CD4-positive, CD25-positive, alpha-beta regulatory T cell (primary cell): ENCODE results near the gene SWAP70. TPM values are rescaled to one million over a fixed set of nuclear protein-coding genes. Genes with fewer than 3 reads are reported as not detected.

Experiments
- ATAC-seq, 2 donors: fragments of 150-1000 bp; cut with Tn5 transposase; one replicate each; pipeline ENCODE4 v1.10.0; 2021; ENCODE audit warnings: low read depth in 2 of 2, moderate number of reproducible peaks in 2 of 2, moderate library complexity in 1 of 2
- DNase-seq, 3 donors: peaks; one replicate each; pipeline versions ENCODE4 v3.0.0 to v3.0.0-alpha.2; 2012 to 2022; ENCODE audit warnings: mixed read lengths in 1 of 3
- H3K27ac ChIP-seq: one replicate; pipeline ENCODE4 v1.7.0; 2013; ENCODE audit warnings: mild to moderate bottlenecking, low read length; ENCODE audit not compliant: insufficient read depth, poor library complexity, severe bottlenecking
- H3K27me3 ChIP-seq: one replicate; pipeline ENCODE4 v1.7.0; 2013; ENCODE audit warnings: low read length; ENCODE audit not compliant: control insufficient read depth, insufficient read depth
- H3K36me3 ChIP-seq: one replicate; pipeline ENCODE4 v1.7.0; 2013; ENCODE audit warnings: mild to moderate bottlenecking, low read length, moderate library complexity; ENCODE audit not compliant: control insufficient read depth, insufficient read depth
- H3K4me1 ChIP-seq: 2 replicates; pipeline ENCODE4 v1.7.0; 2013; ENCODE audit warnings: mild to moderate bottlenecking, low read length; ENCODE audit not compliant: insufficient read depth, control insufficient read depth, poor library complexity, severe bottlenecking
- H3K4me3 ChIP-seq: one replicate; pipeline ENCODE4 v1.7.0; 2013; ENCODE audit warnings: low read depth, mild to moderate bottlenecking, low read length, moderate library complexity
- H3K9me3 ChIP-seq, 2 experiments: 1 replicate in 1 of 2; 2 replicates in 1 of 2; pipeline ENCODE4 v1.7.0; 2013; ENCODE audit warnings: low read length in 2 of 2, mild to moderate bottlenecking in 1 of 2, moderate library complexity in 1 of 2; ENCODE audit not compliant: control insufficient read depth in 2 of 2
- H3K27ac Mint-ChIP-seq, 3 donors: one replicate each; pipeline ENCODE4 v1.8.0; 2020 to 2022; ENCODE audit warnings: mild to moderate bottlenecking in 3 of 3, mixed read lengths in 3 of 3, moderate library complexity in 2 of 3
- H3K27me3 Mint-ChIP-seq: one replicate; pipeline ENCODE4 v1.8.0; 2022; ENCODE audit warnings: mild to moderate bottlenecking, mixed read lengths
- H3K36me3 Mint-ChIP-seq: one replicate; pipeline ENCODE4 v1.8.0; 2020; ENCODE audit warnings: mixed read lengths
- H3K4me1 Mint-ChIP-seq, 4 donors: one replicate each; pipeline ENCODE4 v1.8.0; 2020 to 2022; ENCODE audit warnings: mixed read lengths in 4 of 4, mild to moderate bottlenecking in 1 of 4
- H3K4me3 Mint-ChIP-seq, 4 donors: one replicate each; pipeline ENCODE4 v1.8.0; 2020 to 2022; ENCODE audit warnings: mild to moderate bottlenecking in 4 of 4, mixed read lengths in 4 of 4, moderate library complexity in 3 of 4
- H3K9me3 Mint-ChIP-seq, 7 donors: one replicate each; pipeline ENCODE4 v1.8.0; 2020 to 2022; ENCODE audit warnings: mixed read lengths in 7 of 7, mild to moderate bottlenecking in 3 of 7, moderate library complexity in 2 of 7
- polyA plus RNA-seq, 4 donors: library from polyadenylated mRNA; unstranded; fragments of 300-500 nt; fragmentation: Illumina TruSeq; gene quantifications; one replicate each; pipeline ENCODE4 v1.2.3, GENCODE V29; 2021
- total RNA-seq: library from RNA; stranded (reverse); gene quantifications from one replicate; pipeline ENCODE4 v1.2.3, GENCODE V29; 2022

The SWAP70 gene
- total and polyA plus RNA-seq, 5 donors from 2014 or later = 6.1 to 16.3 (median 13.2) TPM

- no peaks in the 10 kb centered on the region for H3K36me3 ChIP-seq
- Mint-ChIP-seq H3K36me3 (no peaks in the 10 kb centered on the region), H3K9me3 (peaks cover 0 to 4% (median 0%) of the 10 kb centered on the region in 7 donors), H3K27me3 (peaks cover 23% of the 10 kb centered on the region), H3K4me3 (peak overlapping the region in 1 of 4 donors; percentile 38), H3K4me1 (peaks cover 0 to 8% (median 0%) of the 10 kb centered on the region in 4 donors), H3K27ac (peak overlapping the region in 2 of 3 donors; percentile 34 to 45)
- ATAC-seq (no peak), DNase-seq (no peak)
- H3K4me1 ChIP-seq = no peaks in the 10 kb centered on the region
- H3K27me3 ChIP-seq = no peaks in the 10 kb centered on the region
- H3K4me3 ChIP-seq = no peak overlapping the region
- H3K27ac ChIP-seq = no peak overlapping the region
- H3K9me3 ChIP-seq = no peaks in the 10 kb centered on the region
Observed at GRCh38 chr11:9651899-9652748, 11.8 kb upstream of the SWAP70 start.

- Mint-ChIP-seq H3K4me1 (peaks cover 0 to 8% (median 0%) of the 10 kb centered on the region in 4 donors), H3K36me3 (no peaks in the 10 kb centered on the region), H3K9me3 (peaks cover 0 to 3% (median 0%) of the 10 kb centered on the region in 7 donors), H3K27me3 (peaks cover 19% of the 10 kb centered on the region), H3K27ac (no peak overlapping the region), H3K4me3 (no peak overlapping the region)
- Histone ChIP-seq H3K36me3 (no peaks in the 10 kb centered on the region), H3K4me1 (no peaks in the 10 kb centered on the region), H3K27me3 (no peaks in the 10 kb centered on the region), H3K27ac (no peak overlapping the region), H3K9me3 (no peaks in the 10 kb centered on the region), H3K4me3 (no peak overlapping the region)
- ATAC-seq (no peak), DNase-seq (no peak)
Observed at GRCh38 chr11:9653871-9654270, 10.0 kb upstream of the SWAP70 start.

GRCh38 chr11:9656864-9657263 is 7.0 kb upstream of the SWAP70 start:
- ATAC-seq (no peak), DNase-seq (no peak)
- Histone ChIP-seq H3K36me3 (no peaks in the 10 kb centered on the region), H3K9me3 (no peaks in the 10 kb centered on the region), H3K27me3 (peaks cover 3% of the 10 kb centered on the region), H3K4me3 (no peak overlapping the region), H3K27ac (no peak overlapping the region), H3K4me1 (no peaks in the 10 kb centered on the region)
- Mint-ChIP-seq H3K4me3 (no peak overlapping the region), H3K27me3 (peaks cover 34% of the 10 kb centered on the region), H3K9me3 (peaks cover 0 to 2% (median 0%) of the 10 kb centered on the region in 7 donors), H3K4me1 (peaks cover 0 to 8% (median 0%) of the 10 kb centered on the region in 4 donors), H3K27ac (no peak overlapping the region), H3K36me3 (no peaks in the 10 kb centered on the region)

GRCh38 chr11:9657531-9657930 is 6.3 kb upstream of the SWAP70 start:
- Histone ChIP-seq H3K4me1 (no peaks in the 10 kb centered on the region), H3K36me3 (no peaks in the 10 kb centered on the region), H3K4me3 (no peak overlapping the region), H3K9me3 (no peaks in the 10 kb centered on the region), H3K27me3 (peaks cover 3% of the 10 kb centered on the region), H3K27ac (no peak overlapping the region)
- Mint-ChIP-seq H3K4me3 (no peak overlapping the region), H3K27ac (no peak overlapping the region), H3K36me3 (no peaks in the 10 kb centered on the region), H3K27me3 (peaks cover 35% of the 10 kb centered on the region), H3K4me1 (peaks cover 0 to 12% (median 4%) of the 10 kb centered on the region in 4 donors), H3K9me3 (peaks cover 0 to under 1% (median 0%) of the 10 kb centered on the region in 7 donors)
- ATAC-seq = no peak
- DNase-seq = no peak

GRCh38 chr11:9660886-9661285 is 3.0 kb upstream of the SWAP70 start:
- DNase-seq (no peak), ATAC-seq (no peak)
- Histone ChIP-seq H3K4me3 (no peak overlapping the region), H3K9me3 (peaks cover under 1 to 5% of the 10 kb centered on the region in 2 experiments), H3K27me3 (peaks cover 3% of the 10 kb centered on the region), H3K27ac (no peak overlapping the region), H3K36me3 (no peaks in the 10 kb centered on the region), H3K4me1 (peaks cover 9% of the 10 kb centered on the region)
- Mint-ChIP-seq H3K9me3 (peaks cover 0 to 4% (median 0%) of the 10 kb centered on the region in 7 donors), H3K27ac (no peak overlapping the region), H3K4me1 (peaks cover 16 to 24% (median 21%) of the 10 kb centered on the region in 4 donors), H3K27me3 (peaks cover 39% of the 10 kb centered on the region), H3K36me3 (no peaks in the 10 kb centered on the region), H3K4me3 (peak overlapping the region in 3 of 4 donors; percentile 42 to 90 (median 82))

- DNase-seq (no peak), ATAC-seq (no peak)
- H3K27me3 Mint-ChIP-seq = peaks cover 33% of the 10 kb centered on the region
- peaks cover 4 to 5% of the 10 kb centered on the region in 2 experiments for H3K9me3 ChIP-seq
- no peak overlapping the region for H3K27ac ChIP-seq
- H3K36me3 Mint-ChIP-seq = no peaks in the 10 kb centered on the region
- H3K27ac Mint-ChIP-seq = peak overlapping the region in 2 of 3 donors; percentile 23 to 76
- H3K4me3 ChIP-seq = no peak overlapping the region
- peaks cover 9% of the 10 kb centered on the region for H3K4me1 ChIP-seq
- H3K36me3 ChIP-seq = no peaks in the 10 kb centered on the region
- peaks cover 0 to 8% (median 4%) of the 10 kb centered on the region in 7 donors for H3K9me3 Mint-ChIP-seq
- peak overlapping the region; percentile 47 to 93 (median 90) for H3K4me3 Mint-ChIP-seq
- peaks cover 3% of the 10 kb centered on the region for H3K27me3 ChIP-seq
- H3K4me1 Mint-ChIP-seq = peaks cover 19 to 36% (median 28%) of the 10 kb centered on the region in 4 donors
Observed at GRCh38 chr11:9662273-9662672, 1.6 kb upstream of the SWAP70 start.

- Mint-ChIP-seq H3K36me3 (no peaks in the 10 kb centered on the region), H3K4me1 (peaks cover 29 to 50% (median 41%) of the 10 kb centered on the region in 4 donors), H3K9me3 (peaks cover 0 to 8% (median 4%) of the 10 kb centered on the region in 7 donors), H3K27me3 (peaks cover 32% of the 10 kb centered on the region), H3K27ac (peak overlapping the region in 2 of 3 donors; percentile 17 to 71), H3K4me3 (peak overlapping the region; percentile 90 to 93 (median 92))
- DNase-seq (peak; percentile 12 to 41 (median 24)), ATAC-seq (peak; percentile 25 to 50)
- Histone ChIP-seq H3K4me1 (peaks cover 9% of the 10 kb centered on the region), H3K27ac (peak overlapping the region; percentile 41), H3K36me3 (no peaks in the 10 kb centered on the region), H3K9me3 (peaks cover 4 to 5% of the 10 kb centered on the region in 2 experiments), H3K4me3 (peak overlapping the region; percentile 77), H3K27me3 (peaks cover 3% of the 10 kb centered on the region)
Observed at GRCh38 chr11:9664276-9665171, 647 bp downstream of the SWAP70 start.
